Suprapubic skin (tissue), 4 donors: Measurements from ENCODE around the gene RBMS3. TPM values are rescaled to one million over a fixed set of nuclear protein-coding genes. Genes with fewer than 3 reads are reported as not detected.

Experiments
- DNase-seq, 2 donors: peaks; one replicate each; pipeline ENCODE4 v3.0.0-alpha.2; 2019; ENCODE audit warnings: low spot score in 2 of 2
- H3K27ac ChIP-seq: fragments of 200-600 bp; sonication (generic); one replicate; pipeline ENCODE4 v1.5.1; 2019
- H3K27me3 ChIP-seq: fragments of 200-600 bp; sonication (generic); one replicate; pipeline ENCODE4 v1.5.1; 2019
- H3K36me3 ChIP-seq: fragments of 200-600 bp; sonication (generic); one replicate; pipeline ENCODE4 v1.5.1; 2019
- H3K4me1 ChIP-seq: fragments of 200-600 bp; sonication (generic); one replicate; pipeline ENCODE4 v1.5.1; 2019
- H3K4me3 ChIP-seq: fragments of 200-600 bp; sonication (generic); one replicate; pipeline ENCODE4 v1.5.1; 2019; ENCODE audit warnings: mild to moderate bottlenecking
- H3K9me3 ChIP-seq: fragments of 200-600 bp; sonication (generic); one replicate; pipeline ENCODE4 v1.5.1; 2019
- CTCF ChIP-seq, 2 donors: fragments of 200-600 bp in 1 of 2; fragments of 450-650 bp in 1 of 2; sonication (generic) in 1 of 2; IDR thresholded peaks; one replicate each; pipeline ENCODE4 v1.5.1; 2016 to 2019; ENCODE audit warnings: antibody characterized with exemption in 2 of 2, mild to moderate bottlenecking in 1 of 2, moderate library complexity in 1 of 2
- EP300 ChIP-seq: sonication (generic); formaldehyde crosslinking; IDR thresholded peaks from one replicate; pipeline ENCODE4 v1.6.1; 2017; ENCODE audit warnings: antibody characterized with exemption
- POLR2A ChIP-seq, 2 donors: fragments of 450-650 bp; IDR thresholded peaks; one replicate each; pipeline ENCODE4 v1.6.1; 2017; ENCODE audit warnings: antibody characterized with exemption in 2 of 2, mild to moderate bottlenecking in 2 of 2, moderate library complexity in 2 of 2
- POLR2AphosphoS5 ChIP-seq, 3 donors: sonication (generic); formaldehyde crosslinking; IDR thresholded peaks; one replicate each; pipeline ENCODE4 v1.6.1; 2017; ENCODE audit warnings: antibody characterized with exemption in 3 of 3
- WGBS: methylation state at CpG from one replicate; pipeline ENCODE4 v1.1.5; 2018; 5-methylcytosine and 5-hydroxymethylcytosine counted together
- total RNA-seq, 4 donors: library from RNA; depleted of rRNA; stranded (reverse); fragments of >200 nt; gene quantifications; one replicate each; pipeline ENCODE4 v1.1.0, GENCODE V29; 2016

Gene RBMS3
- total RNA-seq, 4 donors from 2014 or later: 7.7 to 23.4 (median 11.9) TPM

- no peak overlapping the region for H3K4me3 ChIP-seq
- H3K4me1 ChIP-seq: no peaks in the 10 kb centered on the region
- peaks cover 8% of the 10 kb centered on the region for H3K9me3 ChIP-seq
- DNase-seq: no peak
- no peak for TF ChIP-seq POLR2A (IDR thresholded peaks at IDR 0.05)
- no peak for TF ChIP-seq EP300
- no peak for TF ChIP-seq CTCF (IDR thresholded peaks at IDR 0.05)
- no peak for TF ChIP-seq POLR2AphosphoS5 (IDR thresholded peaks at IDR 0.05)
- no peaks in the 10 kb centered on the region for H3K36me3 ChIP-seq
- no peaks in the 10 kb centered on the region for H3K27me3 ChIP-seq
- 50% methylated on average over 1 of the region's 1 CpG for WGBS
- H3K27ac ChIP-seq: no peak overlapping the region
These were observed 721.9 kb downstream of the RBMS3 start for GRCh38 chr3:30002797-30003196.

- 39% methylated on average over 1 of the region's 1 CpG for WGBS
These were observed 722.9 kb downstream of the RBMS3 start for GRCh38 chr3:30003741-30004140.

GRCh38 chr3:30004481-30004880, 723.6 kb downstream of the RBMS3 start:
- Histone ChIP-seq H3K4me3 (no peak overlapping the region), H3K4me1 (no peaks in the 10 kb centered on the region), H3K36me3 (no peaks in the 10 kb centered on the region), H3K27ac (no peak overlapping the region), H3K27me3 (no peaks in the 10 kb centered on the region), H3K9me3 (peaks cover 6% of the 10 kb centered on the region)
- WGBS: 78% methylated on average over 3 of the region's 3 CpGs
- DNase-seq: no peak
- no peak for TF ChIP-seq EP300
- TF ChIP-seq POLR2A (IDR thresholded peaks at IDR 0.05): no peak
- no peak for TF ChIP-seq CTCF (IDR thresholded peaks at IDR 0.05)
- TF ChIP-seq POLR2AphosphoS5 (IDR thresholded peaks at IDR 0.05): no peak

More at GRCh38 chr3:30003741-30004140, 722.9 kb downstream of the RBMS3 start:
- no peak overlapping the region for H3K4me3 ChIP-seq
- no peaks in the 10 kb centered on the region for H3K36me3 ChIP-seq
- no peak for DNase-seq
- H3K27me3 ChIP-seq: no peaks in the 10 kb centered on the region
- H3K27ac ChIP-seq: no peak overlapping the region
- H3K9me3 ChIP-seq: peaks cover 8% of the 10 kb centered on the region
- H3K4me1 ChIP-seq: no peaks in the 10 kb centered on the region
- TF ChIP-seq POLR2A (IDR thresholded peaks at IDR 0.05): no peak
- no peak for TF ChIP-seq CTCF (IDR thresholded peaks at IDR 0.05)
- TF ChIP-seq EP300: no peak
- no peak for TF ChIP-seq POLR2AphosphoS5 (IDR thresholded peaks at IDR 0.05)

- Histone ChIP-seq H3K9me3 (no peaks in the 10 kb centered on the region), H3K4me3 (no peak overlapping the region), H3K27ac (no peak overlapping the region), H3K36me3 (no peaks in the 10 kb centered on the region), H3K4me1 (no peaks in the 10 kb centered on the region), H3K27me3 (no peaks in the 10 kb centered on the region)
- whole genome bisulfite sequencing: 100% methylated on average over 1 of the region's 1 CpG
- no peak for TF ChIP-seq CTCF (IDR thresholded peaks at IDR 0.05)
- no peak for TF ChIP-seq POLR2A (IDR thresholded peaks at IDR 0.05)
- no peak for TF ChIP-seq EP300
- TF ChIP-seq POLR2AphosphoS5 (IDR thresholded peaks at IDR 0.05): no peak
- DNase-seq: no peak
These were observed 725.2 kb downstream of the RBMS3 start for GRCh38 chr3:30006111-30006510.

- Histone ChIP-seq H3K36me3 (no peaks in the 10 kb centered on the region), H3K27me3 (no peaks in the 10 kb centered on the region), H3K4me3 (no peak overlapping the region), H3K27ac (no peak overlapping the region), H3K4me1 (no peaks in the 10 kb centered on the region), H3K9me3 (no peaks in the 10 kb centered on the region)
- 76% methylated on average over 1 of the region's 1 CpG for WGBS
- TF ChIP-seq EP300: no peak
- TF ChIP-seq CTCF (IDR thresholded peaks at IDR 0.05): no peak
- TF ChIP-seq POLR2AphosphoS5 (IDR thresholded peaks at IDR 0.05): no peak
- no peak for TF ChIP-seq POLR2A (IDR thresholded peaks at IDR 0.05)
- no peak for DNase-seq
These were observed 726.8 kb downstream of the RBMS3 start for GRCh38 chr3:30007668-30008067.
